SK-N-MC (cell line): ENCODE measurements around the gene KCTD5.

Experiments
- DNase-seq: peaks from one replicate; pipeline ENCODE4 v3.0.0-alpha.2; 2011; ENCODE audit warnings: low read depth, low spot score
- H3K27ac ChIP-seq: fragments of 200-600 bp; sonication (generic); 2 replicates; pipeline ENCODE4 v1.5.1; 2016; ENCODE audit warnings: mixed run types
- H3K36me3 ChIP-seq: fragments of 200-600 bp; sonication (generic); 2 replicates; pipeline ENCODE4 v1.6.1; 2017; ENCODE audit warnings: antibody characterized with exemption, low read length, mixed read lengths; ENCODE audit not compliant: insufficient read depth
- H3K4me3 ChIP-seq: fragments of 200-600 bp; sonication (generic); 2 replicates; pipeline ENCODE4 v1.5.1; 2016
- H3K9ac ChIP-seq: fragments of 200-600 bp; sonication (generic); 2 replicates; pipeline ENCODE4 v1.8.0; 2017; ENCODE audit warnings: mixed run types, mixed read lengths; ENCODE audit not compliant: insufficient read length
- H3K9me3 ChIP-seq: fragments of 200-600 bp; sonication (generic); 2 replicates; pipeline ENCODE4 v1.6.1; 2017; ENCODE audit warnings: low read depth, mild to moderate bottlenecking, antibody characterized with exemption, low read length, moderate library complexity, mixed read lengths
- EZH2 ChIP-seq: fragments of 200-600 bp; sonication (generic); IDR thresholded peaks from one replicate; pipeline ENCODE4 v1.6.1; 2017; ENCODE audit warnings: antibody characterized with exemption
- FOXP2 ChIP-seq: optimal IDR thresholded peaks from 2 replicates; pipeline ENCODE3; 2011; ENCODE audit warnings: mild to moderate bottlenecking, moderate library complexity; ENCODE audit not compliant: insufficient read depth; ENCODE audit errors: extremely low read length, control extremely low read depth
- POLR2AphosphoS5 ChIP-seq: IDR thresholded peaks from 2 replicates; pipeline ENCODE4 v1.6.1; 2012; ENCODE audit warnings: mild to moderate bottlenecking, low read depth, low read length, borderline replicate concordance

KCTD5 gene

DNA sequence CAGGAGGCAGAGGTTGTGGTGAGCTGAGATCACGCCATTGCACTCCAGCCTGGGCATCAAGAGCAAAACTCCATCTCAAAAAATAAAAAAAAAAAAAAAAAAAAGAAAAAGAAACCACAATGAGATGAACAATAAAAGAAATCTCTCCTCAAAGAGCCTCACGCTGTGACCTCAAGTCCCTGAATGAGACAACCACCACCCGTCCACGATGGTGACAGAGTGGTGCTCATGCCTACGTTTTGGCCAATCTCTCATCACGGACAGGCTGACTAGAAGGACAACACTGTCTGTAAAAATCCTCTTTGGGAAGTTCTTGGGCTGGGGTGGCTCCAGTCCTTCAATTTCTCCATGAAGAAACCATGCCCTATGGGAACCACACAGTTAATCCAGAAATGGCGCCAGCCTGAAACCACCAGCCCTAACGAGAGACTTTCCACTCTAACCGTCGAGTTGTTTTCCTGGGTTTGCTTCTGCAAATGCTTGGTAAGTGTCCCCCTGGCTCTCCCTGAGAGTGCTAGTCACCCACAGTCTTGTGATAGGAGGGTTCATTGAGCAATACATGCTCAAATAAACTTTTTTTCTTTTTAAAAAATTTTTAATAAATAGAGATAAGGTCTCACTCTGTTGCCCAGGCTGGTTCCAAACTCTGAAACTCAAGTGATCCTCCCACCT is 52.7 kb downstream of the KCTD5 start:
- no peak for DNase-seq
- no peak for TF ChIP-seq POLR2AphosphoS5
- no peak for TF ChIP-seq EZH2
- no peak overlapping the region for H3K4me3 ChIP-seq
- no peak overlapping the region for H3K9ac ChIP-seq
- H3K27ac ChIP-seq: no peak overlapping the region
- H3K36me3 ChIP-seq: no peaks in the 10 kb centered on the region
- no peaks in the 10 kb centered on the region for H3K9me3 ChIP-seq

DNA sequence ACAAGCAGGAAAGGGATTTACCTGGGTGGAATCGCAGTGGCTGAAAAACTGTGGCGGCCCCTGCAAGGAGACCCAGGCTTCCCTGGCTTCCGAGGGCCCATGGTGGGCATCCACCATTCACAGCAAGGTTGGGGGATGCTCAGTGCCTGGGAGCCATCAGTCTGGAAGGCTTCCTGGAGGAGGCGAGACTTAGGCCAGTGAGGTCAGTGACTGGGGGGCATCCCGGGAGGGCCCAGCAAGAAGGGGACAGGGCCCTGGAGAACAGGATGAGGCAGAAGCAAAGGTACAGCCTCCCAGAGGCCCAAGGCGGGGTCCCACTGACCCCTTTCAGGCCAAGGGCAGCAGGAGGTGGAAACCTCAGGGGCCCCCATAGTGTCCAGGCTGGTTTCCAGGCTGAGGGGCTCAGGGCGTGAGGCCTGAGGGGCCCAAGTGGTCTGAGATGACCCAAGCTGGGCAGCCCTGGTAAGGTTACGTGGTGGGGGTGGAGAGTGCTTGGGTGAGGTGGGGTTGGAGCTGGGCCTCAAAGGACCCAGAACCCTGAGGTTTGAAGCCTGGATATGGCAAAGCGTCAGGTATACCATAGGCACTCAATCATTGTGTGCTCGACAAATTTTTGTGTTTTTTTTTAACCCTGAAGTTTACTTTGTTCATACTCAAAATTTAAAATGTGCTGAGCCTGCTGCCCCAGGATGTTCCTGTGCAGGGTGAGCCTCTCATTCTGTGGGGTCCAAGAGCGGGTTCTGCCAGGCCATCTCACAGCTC is 54.3 kb downstream of the KCTD5 start:
- no peak overlapping the region for H3K9ac ChIP-seq
- no peak for TF ChIP-seq EZH2
- no peak for TF ChIP-seq POLR2AphosphoS5
- no peak for TF ChIP-seq FOXP2
- no peak overlapping the region for H3K27ac ChIP-seq
- no peak for DNase-seq
- H3K36me3 ChIP-seq: no peaks in the 10 kb centered on the region
- no peaks in the 10 kb centered on the region for H3K9me3 ChIP-seq
- H3K4me3 ChIP-seq: no peak overlapping the region

DNA sequence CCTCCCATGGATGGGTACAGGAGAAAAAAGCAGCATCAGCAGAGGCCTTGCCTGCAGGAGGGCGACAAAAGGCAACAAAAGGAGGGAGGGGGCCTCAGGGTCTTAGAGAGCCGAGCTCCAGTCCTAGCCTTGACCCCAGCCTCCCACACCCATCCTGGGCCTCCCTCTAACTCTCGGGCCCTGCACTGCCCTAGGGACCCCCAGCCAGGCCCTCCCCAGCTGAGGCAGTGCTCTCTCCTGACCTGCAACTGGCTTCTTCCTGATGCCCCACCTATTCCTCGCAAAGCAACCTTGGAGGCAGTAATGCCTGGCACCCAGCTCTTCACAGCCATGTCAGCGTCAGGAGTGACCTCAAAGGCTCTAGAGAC is 54.9 kb downstream of the KCTD5 start:
- no peaks in the 10 kb centered on the region for H3K36me3 ChIP-seq
- H3K9ac ChIP-seq: no peak overlapping the region
- TF ChIP-seq EZH2 (no peak), POLR2AphosphoS5 (no peak), FOXP2 (no peak)

DNA sequence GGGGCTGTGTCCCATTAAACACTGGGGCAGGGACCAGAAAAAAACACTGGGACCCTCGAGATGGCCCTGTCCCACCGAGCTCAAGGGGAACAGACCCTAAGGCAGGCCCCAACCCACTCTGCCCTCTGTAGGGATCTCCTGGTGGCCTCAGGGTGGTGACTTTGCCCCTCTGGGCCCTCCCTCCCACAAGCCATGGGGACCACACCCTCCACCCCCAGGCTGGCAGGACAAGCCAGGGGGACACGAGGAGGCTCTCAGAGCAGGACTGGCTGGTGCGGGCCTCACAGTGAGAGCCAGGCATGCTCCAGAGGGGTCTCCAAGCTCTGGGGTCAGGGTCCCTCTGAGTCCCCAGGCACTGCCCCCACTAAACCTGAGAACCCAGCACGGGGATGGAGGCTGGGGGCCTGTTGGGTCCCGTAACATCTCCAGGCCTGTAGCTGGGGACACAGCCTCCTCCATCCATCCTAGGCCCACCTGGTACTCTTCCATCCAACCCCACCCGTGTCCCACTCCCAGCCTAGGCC is 55.6 kb downstream of the KCTD5 start:
- no peak overlapping the region for H3K4me3 ChIP-seq
- H3K36me3 ChIP-seq: no peaks in the 10 kb centered on the region
- no peak for TF ChIP-seq FOXP2
- TF ChIP-seq POLR2AphosphoS5: no peak
- TF ChIP-seq EZH2: no peak
- no peaks in the 10 kb centered on the region for H3K9me3 ChIP-seq
- H3K9ac ChIP-seq: no peak overlapping the region
- H3K27ac ChIP-seq: no peak overlapping the region
- no peak for DNase-seq

More for the DNA sequence above, 54.9 kb downstream of the KCTD5 start:
- H3K4me3 ChIP-seq: no peak overlapping the region
- no peak overlapping the region for H3K27ac ChIP-seq
- DNase-seq: no peak
- H3K9me3 ChIP-seq: no peaks in the 10 kb centered on the region

DNA sequence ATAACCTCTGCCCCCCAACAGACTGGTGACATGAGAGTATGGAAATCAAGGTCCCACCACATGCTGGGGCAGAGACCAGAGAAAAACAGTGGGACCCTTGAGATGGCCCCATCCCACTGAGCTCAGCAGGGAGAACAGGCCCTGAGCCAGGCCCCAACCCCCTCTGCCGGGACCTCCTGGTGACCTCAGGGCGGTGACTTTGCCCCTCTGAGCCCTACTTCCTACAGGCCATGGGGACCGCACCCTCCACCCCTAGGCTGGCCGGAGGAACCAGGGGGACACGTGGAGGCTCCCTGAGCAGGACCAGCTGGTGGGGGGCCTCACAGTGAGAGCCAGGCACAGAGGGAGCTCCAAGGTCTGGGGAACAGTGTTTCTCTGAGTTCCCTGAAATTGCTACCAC is 56.3 kb downstream of the KCTD5 start:
- no peak overlapping the region for H3K4me3 ChIP-seq
- H3K9me3 ChIP-seq: no peaks in the 10 kb centered on the region
- H3K36me3 ChIP-seq: no peaks in the 10 kb centered on the region
- DNase-seq: no peak
- no peak overlapping the region for H3K9ac ChIP-seq
- TF ChIP-seq POLR2AphosphoS5 (no peak), FOXP2 (no peak), EZH2 (no peak)
- H3K27ac ChIP-seq: no peak overlapping the region

DNA sequence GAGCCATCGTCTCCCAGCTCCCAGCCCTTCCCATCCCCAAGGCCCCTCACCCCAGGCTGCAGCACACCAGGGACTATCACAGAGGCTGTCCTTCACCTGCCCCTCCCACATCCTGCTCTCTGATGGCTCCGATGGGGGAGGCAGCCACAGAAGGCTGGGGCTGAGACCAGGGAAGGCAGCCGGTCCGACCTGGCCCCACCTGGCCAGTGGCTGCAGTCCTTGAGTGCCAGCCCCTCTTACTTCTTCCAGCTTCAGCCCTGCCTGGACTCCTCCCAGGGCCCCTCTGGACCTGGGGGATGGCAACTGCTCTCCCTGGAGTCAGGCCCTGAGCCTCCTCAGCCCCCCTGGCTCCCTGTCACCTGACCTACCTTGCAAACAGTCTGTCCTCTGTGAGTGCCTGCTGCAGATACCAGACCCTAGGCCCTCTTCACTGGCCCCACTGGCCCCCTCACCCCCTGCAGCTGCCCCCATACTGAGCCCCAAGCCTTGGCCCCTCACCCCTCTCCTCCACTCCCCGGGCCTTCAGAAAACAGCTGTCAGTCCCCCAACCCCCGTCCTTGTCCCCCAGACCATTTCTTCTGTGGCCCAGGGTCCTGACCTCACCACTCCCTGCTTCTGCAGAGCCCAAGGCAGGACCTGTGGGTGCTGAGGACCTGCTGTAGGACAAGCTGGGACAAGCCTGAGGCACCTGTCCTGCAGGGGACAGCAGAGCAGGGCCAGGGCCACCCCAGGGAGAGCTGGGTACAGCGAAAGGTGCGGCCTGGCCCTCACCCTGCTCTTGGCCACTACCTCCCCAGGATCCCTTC is 57.5 kb downstream of the KCTD5 start:
- Histone ChIP-seq H3K27ac (no peak overlapping the region), H3K9me3 (no peaks in the 10 kb centered on the region), H3K36me3 (no peaks in the 10 kb centered on the region), H3K4me3 (no peak overlapping the region), H3K9ac (no peak overlapping the region)
- DNase-seq: no peak
- no peak for TF ChIP-seq EZH2
- no peak for TF ChIP-seq POLR2AphosphoS5
- TF ChIP-seq FOXP2: no peak

DNA sequence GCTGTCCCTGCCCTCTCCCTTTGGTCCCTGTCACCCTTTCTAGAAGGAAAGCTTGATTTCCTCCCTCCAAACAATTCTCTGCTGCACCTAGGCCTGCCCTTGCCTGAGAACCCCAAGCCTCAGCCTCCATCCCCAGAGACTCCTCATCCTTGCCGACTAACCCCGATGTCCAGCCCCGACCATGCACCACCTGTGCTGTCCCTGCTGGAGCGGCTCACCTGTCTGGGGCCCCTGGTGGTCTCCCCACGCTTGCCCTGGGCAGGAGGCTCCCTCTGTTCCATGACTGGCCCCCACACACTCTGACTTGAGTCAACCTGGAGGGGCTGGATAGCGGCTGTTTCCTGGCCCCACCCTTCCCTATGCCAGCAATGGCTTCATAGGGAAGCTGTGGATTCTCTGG is 58.2 kb downstream of the KCTD5 start:
- H3K9ac ChIP-seq: no peak overlapping the region
- TF ChIP-seq POLR2AphosphoS5: no peak
- no peak for TF ChIP-seq FOXP2
- no peak for TF ChIP-seq EZH2
- H3K9me3 ChIP-seq: no peaks in the 10 kb centered on the region
- no peak overlapping the region for H3K4me3 ChIP-seq
- H3K27ac ChIP-seq: no peak overlapping the region
- no peak for DNase-seq
- no peaks in the 10 kb centered on the region for H3K36me3 ChIP-seq

DNA sequence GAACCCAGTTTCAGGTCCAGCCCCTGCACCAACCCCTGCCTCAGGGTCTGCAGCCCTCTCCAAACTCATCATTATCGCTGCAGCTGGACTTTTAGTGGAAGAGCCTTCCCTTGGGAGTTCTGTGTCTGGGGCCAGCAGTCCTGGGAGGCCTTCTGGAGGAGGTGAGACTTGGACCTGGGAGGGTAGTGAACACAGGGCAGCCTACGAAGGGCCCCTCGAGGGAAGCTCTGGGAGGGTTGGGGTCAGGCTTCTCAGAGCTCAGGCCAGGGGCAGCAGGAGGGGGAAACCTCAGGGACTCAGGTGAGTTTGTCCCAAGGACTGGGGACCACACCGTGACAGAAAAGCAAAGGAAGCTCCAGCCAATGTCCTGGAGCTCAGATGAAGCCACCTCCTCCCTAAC is 58.8 kb downstream of the KCTD5 start:
- no peak for TF ChIP-seq POLR2AphosphoS5
- TF ChIP-seq EZH2: no peak
- TF ChIP-seq FOXP2: no peak
- Histone ChIP-seq H3K9me3 (no peaks in the 10 kb centered on the region), H3K9ac (no peak overlapping the region), H3K4me3 (no peak overlapping the region), H3K27ac (no peak overlapping the region), H3K36me3 (no peaks in the 10 kb centered on the region)
- DNase-seq: no peak
